Measurements from ENCODE around the gene TMTC3.

The TMTC3 gene

DNA sequence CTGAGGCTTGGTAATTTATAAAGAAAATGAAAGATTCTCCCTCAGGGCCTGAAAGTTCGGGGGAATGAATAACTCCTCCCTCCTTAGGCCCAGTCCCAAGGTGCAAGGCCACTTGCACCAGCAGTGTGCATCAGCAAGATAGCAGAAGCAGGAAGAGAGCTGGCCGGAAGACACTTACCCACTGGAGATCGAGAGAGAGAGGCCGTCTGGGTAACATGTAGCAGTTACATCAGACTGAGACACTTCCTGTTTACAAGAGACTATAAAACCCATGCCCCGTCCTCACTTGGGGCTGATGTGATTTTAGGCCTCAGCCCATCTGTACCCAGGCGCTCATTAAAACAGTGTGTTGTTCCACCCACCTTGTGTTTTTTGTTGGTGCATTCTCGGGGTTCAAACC, 85.2 kb downstream of the TMTC3 start:
- DNase-seq (ENCODE audit: low read depth) = no peak

DNA sequence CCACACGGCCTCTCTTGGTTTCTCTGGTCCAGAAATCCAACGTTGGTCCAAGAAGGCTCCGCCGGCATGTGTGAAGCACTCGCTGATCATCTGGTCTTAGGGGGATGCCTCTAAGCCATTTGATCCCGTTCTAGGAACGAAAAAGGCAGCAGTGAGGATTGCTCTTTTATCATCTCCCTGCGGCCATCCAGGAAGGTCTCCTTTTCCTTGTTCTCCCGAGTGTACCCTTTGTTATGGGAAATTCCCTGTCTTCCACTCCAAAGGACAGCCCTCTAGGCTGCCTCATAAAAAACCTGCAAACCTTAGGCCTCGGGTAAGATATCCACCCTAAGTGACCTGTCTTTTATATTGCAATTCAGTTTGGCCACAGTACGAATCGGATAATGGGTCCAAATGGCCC, 85.8 kb downstream of the TMTC3 start:
- no peak for DNase-seq (ENCODE audit: low read depth)

DNA sequence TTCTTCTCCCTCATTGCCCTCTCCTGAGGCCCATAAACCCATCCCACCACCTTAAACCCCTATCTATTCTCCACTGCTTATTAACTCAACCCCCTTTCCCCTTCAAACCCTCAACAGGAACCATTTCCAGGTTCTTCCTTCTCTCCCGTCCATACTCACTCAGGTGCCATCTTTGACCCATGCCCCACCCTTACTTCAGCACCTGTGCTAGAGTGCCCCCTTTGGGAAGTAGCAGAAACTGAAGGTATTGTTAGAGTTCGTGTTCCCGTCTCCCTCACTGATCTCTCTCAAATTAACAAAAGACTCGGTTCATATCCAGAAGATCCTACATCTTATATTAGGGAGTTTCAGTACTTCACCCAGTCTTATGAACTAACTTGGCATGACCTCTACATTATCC, 86.6 kb downstream of the TMTC3 start:
- DNase-seq (ENCODE audit: low read depth) = no peak

DNA sequence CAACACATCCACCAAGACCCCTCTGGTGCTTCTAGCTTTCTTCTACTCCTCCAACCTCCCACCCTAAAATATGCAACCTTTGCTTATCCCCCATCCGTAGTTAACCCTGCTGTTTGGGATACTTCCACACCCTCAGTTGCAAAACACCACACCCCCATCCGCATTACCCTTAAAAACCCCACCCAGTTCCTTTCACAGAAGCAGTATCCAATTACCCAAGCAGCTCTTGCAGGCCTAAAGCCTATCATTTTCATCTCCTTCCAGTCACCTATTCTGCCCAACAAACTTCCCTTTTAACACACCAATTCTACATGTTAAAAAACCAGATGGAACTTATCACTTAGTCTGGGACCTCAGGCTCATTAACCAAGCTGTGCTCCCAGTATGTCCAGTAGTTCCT, 88.2 kb downstream of the TMTC3 start:
- no peak for DNase-seq (ENCODE audit: low read depth)

DNA sequence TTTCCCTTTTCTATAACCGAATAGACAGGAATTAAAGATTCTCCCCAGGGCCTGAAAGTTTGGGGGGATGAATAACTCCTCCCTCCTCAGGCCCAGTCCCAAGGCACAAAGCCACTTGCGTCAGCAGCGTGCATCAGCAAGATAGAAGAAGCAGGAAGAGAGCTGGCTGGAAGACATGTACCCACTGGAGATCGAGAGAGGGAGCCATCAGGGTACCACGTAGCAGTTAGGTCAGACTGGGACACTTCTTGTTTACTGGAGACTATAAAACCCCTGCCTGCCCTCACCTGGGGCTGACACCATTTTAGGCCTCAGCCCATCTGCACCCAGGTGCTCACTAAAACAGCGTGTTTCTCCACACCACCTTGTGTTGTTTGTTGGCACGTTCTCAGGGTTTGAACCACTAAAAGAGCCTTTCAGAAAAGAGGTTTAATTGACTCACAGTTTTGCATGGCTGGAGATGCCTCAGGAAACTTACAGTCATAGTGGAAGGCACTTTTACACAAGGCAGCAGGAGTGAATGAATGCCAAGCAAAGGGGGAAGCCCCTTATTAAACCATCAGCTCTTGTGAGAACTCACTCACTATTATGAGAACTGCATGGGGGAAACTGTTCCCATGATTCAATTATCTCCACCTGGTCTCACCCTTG, 93.2 kb downstream of the TMTC3 start:
- DNase-seq (ENCODE audit: low read depth) = no peak

DNA sequence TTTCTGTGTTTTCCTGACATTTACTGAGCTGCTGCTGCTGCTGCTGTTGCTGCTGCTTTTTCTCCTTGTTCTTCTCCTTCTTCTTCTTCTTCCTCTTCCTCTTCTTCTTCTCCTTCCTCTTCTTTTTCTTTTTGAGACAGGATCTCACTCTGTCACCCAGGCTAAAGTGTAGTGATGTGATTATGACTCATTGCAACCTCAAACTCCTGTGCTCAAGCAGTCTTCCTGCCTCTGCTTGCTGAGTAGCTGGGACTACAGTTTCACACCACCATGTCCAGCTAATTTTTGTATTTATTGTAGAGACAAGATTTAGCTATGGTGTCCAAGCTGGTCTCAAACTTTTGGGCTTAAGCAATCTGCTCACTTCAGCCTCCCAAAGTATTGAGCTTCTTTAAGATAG, 95.8 kb downstream of the TMTC3 start:
- no peak for DNase-seq (ENCODE audit: low read depth)

DNA sequence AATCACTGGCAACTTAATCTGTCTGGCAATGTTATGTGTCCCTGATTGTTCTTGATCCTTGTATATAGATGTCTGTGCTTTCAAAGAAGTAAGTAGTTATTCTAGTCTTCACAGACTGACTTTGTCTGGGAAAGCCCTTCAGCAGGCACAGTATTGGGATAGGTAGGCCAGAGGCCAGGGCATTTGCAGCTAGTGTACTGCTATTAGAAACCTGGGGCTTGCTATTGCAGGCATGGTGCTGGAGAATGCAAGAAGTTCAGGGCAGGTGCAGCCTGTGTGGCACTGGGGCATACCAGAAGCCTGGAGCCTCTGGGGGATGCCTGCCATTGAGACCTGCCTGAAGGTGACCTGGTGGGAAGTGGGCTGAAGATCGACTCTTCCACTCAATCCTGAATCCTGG, 96.3 kb downstream of the TMTC3 start:
- no peak for DNase-seq (ENCODE audit: low read depth)

DNA sequence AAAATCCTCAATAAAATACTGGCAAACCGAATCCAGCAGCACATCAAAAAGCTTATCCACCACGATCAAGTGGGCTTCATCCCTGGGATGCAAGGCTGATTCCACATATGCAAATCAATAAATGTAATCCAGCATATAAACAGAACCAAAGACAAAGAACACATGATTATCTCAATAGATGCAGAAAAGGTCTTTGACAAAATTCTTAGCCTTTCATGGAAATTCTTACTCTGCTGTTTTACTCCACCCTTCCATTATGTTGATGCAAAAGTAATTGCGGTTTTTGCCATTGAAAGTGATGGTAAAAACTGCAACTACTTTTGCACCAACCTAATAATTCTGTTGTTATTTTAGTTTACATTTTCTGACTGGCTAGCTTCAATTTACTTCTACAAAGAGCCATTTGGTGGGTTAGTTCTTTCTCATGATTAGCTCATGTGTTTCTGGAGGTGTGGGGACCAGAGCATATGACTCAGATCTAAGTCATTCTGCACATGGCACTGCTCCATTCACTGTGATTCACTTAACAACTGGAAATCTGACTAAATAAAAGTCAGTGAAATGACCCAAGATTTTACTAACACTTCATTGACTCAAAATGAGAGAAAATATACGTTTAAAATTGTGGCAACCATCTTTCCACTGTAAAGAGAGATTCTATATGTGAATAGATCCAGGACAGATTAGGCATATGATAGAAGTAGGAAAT, 99.9 kb downstream of the TMTC3 start:
- no peak for DNase-seq (ENCODE audit: low read depth)

DNA sequence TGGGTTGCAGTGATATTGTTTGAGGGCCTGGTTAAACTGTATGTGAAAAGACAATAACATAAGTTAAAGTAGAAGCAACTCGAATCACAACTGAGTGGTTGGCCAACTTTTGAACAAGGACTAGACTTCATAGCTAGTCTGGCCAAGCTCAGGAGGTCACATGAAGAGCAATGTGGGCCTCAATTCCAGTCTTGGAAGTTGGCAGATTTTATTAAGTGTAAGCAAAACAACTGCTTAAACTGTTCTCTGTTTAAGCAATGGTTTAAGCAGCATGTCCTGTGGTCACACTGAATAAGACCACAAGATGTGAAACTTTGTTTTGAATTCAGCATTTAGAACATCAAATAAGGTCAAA, 100.4 kb downstream of the TMTC3 start:
- no peak for DNase-seq (ENCODE audit: low read depth)

DNA sequence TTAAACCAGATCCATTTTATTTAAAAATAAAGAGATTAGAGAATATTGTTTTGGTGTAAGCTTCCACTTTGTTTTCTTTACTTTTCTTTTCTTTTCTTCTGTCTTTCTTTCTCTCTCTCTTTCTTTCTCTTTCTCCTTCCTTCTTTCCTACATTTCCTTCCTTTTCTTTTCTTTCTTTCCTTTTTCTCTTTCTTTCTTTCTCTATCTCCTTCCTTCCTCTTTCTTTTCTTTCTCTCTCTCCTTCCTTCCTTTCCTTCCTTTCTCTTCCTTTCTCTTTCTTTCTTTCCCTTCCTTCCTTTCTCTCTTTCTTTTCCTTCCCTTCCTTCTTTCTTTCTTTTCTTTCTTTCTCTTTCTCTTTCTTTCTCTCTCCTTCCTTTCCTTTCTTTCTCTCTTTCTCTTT, 100.8 kb downstream of the TMTC3 start:
- no peak for DNase-seq (ENCODE audit: low read depth)

DNA sequence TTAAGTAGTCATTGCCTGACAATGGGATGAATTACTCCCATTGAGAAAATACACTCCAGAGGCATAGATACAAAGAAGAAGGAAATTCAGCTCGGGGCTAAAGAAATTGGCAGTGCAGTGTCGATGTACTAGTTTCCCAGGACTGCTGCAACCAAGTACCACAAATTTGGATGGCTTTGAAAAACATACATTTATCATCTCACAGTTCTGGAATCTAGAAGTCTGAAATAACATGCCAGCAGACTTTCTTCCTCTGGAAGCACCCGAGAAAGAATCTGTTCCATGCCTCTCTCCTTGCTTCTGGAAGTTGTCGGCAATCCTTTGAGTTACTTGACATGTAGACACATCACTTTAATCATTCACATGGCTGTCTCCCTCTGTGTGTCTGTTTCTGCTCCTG, 101.9 kb downstream of the TMTC3 start:
- DNase-seq (ENCODE audit: low read depth) = no peak

DNA sequence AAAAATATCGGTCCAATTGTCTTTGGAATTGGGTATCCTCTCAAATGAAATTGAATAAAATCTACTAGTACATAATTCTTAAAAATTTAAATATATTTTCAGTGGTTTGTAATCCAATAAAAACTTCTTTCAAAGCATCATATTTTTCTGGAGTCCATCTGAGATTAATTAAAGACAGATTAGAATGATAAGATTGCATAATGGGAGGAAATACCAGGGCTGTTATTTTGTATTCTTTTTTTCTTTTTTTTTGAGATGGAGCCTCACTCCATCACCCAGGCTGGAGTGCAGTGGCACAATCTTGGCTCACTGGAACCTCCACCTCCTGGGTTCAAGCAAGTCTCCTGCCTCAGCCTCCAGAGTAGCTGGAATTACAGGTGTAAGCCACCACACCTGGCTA, 103.8 kb downstream of the TMTC3 start:
- DNase-seq (ENCODE audit: low read depth) = no peak

DNA sequence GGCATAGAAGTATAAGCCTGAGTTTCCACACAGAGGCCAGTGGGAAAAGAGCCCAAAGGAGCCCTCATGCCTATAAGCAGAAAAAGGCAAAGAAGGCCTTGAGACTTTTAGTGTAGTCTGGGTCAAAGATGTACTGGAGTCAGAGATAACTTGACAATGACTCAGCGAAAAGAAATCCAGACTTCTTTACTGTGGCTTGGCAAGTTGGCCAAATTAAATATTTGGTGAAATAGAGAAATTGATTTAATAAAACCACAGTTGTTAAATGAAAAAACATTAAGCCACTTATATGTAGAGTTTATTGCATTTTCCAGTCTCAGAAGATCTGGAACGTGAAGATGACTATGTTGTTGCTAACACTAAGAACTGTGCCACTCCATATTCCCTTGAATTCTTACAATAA, 105.1 kb downstream of the TMTC3 start:
- no peak for DNase-seq (ENCODE audit: low read depth)

DNA sequence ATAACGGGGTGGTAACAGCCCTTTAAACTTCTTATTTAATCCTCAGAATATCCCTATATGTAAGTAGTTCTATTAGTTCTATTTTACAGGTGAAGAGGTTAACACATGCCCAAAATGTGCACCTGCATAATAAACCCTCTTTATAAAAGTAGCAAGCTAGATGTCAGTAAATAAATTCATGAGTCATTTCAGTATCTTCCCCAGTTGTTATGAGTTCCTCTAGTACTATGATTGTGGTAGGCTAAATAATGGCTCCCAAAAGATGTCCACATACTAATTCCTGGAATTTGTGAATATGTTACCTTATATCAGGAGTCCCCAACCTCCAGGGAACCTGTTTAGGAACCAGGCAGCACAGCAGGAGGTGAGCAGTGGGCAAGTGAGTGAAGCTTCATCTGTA, 106.5 kb downstream of the TMTC3 start:
- DNase-seq (ENCODE audit: low read depth) = no peak

All from T-helper 22 cell (primary cell).